ENCODE measurements around the gene TCEA2. TPM values are rescaled to one million over a fixed set of nuclear protein-coding genes. Genes with fewer than 3 reads are reported as not detected.
A peak's percentile ranks its signal among the peaks of the same experiment; 100 is the strongest.

Gene TCEA2
- total and polyA plus RNA-seq, 9 of the 15 experiments (the other 6 are each of a cell fraction or from before 2014, with no cell fraction given) = 1.4 to 28.7 (median 5.4) TPM

GRCh38 chr20:64062596-64063388 is at the start of gene TCEA2 (continued):
- peak in 1 of 2 experiments; percentile 97 for TF ChIP-seq AFF1 (IDR thresholded peaks at IDR 0.05; ENCODE audit: low read depth in 1 of 2, partially characterized antibody in 2 of 2)
- TF ChIP-seq BCOR (IDR thresholded peaks at IDR 0.05) = no peak
- TF ChIP-seq KLF1 (tag; IDR thresholded peaks at IDR 0.05) = peak; percentile 64; the same call in 1 of the 2 replicates
- peak; percentile 87 for TF ChIP-seq RB1 (IDR thresholded peaks at IDR 0.05; ENCODE audit: low read depth)
- TF ChIP-seq CEBPZ (IDR thresholded peaks at IDR 0.05; ENCODE audit: borderline replicate concordance, low read depth, low read length) = no peak
- no peak for TF ChIP-seq MCM2 (IDR thresholded peaks at IDR 0.05; ENCODE audit: low read depth)
- no peak for TF ChIP-seq BRD9 (IDR thresholded peaks at IDR 0.05; ENCODE audit: low read depth, partially characterized antibody)
- no peak for TF ChIP-seq ZNF398 (CRISPR knock-in tag; IDR thresholded peaks at IDR 0.05)
- peak; percentile 20 for TF ChIP-seq FIP1L1 (IDR thresholded peaks at IDR 0.05; ENCODE audit: low read depth, low read length, poor library complexity, severe bottlenecking)
- TF ChIP-seq PHF21A (IDR thresholded peaks at IDR 0.05; ENCODE audit: borderline replicate concordance, low read depth) = no peak
- peak; percentile 86; the same call in 1 of the 2 replicates for TF ChIP-seq L3MBTL2 (IDR thresholded peaks at IDR 0.05)
- peak; percentile 83 for TF ChIP-seq RNF2 (IDR thresholded peaks at IDR 0.05)
- TF ChIP-seq RBM25 (IDR thresholded peaks at IDR 0.05; ENCODE audit: low read depth, low read length, severe bottlenecking) = no peak
- TF ChIP-seq ZFX (CRISPR knock-in tag; IDR thresholded peaks at IDR 0.05) = peak; percentile 100
- TF ChIP-seq NFIX (CRISPR knock-in tag; IDR thresholded peaks at IDR 0.05; ENCODE audit: low read depth) = no peak
- peak; percentile 84; the same call in 1 of the 2 replicates for TF ChIP-seq NR4A1 (CRISPR knock-in tag; IDR thresholded peaks at IDR 0.05)
- TF ChIP-seq NR4A1 (tag; IDR thresholded peaks at IDR 0.05) = no peak; the same call in 1 of the 2 replicates
- 0 out of 2 replicates have a peak, but pooled peaks have one; percentile 2 for TF ChIP-seq HSF4 (CRISPR knock-in tag; IDR thresholded peaks at IDR 0.05; ENCODE audit: borderline replicate concordance)
